Loucy (cell line): ENCODE data around the gene SEPTIN6.
A peak's percentile ranks its signal among the peaks of the same experiment; 100 is the strongest.

Source experiments
- H2AFZ ChIP-seq: fragments of 200-600 bp; sonication (generic); 2 replicates; pipeline ENCODE4 v1.6.0; 2016; ENCODE audit warnings: antibody characterized with exemption, mild to moderate bottlenecking, low read length, moderate library complexity
- H3F3A ChIP-seq: fragments of 200-600 bp; 2 replicates; pipeline ENCODE4 v1.6.0; 2016; ENCODE audit warnings: antibody characterized with exemption, low read depth, mild to moderate bottlenecking
- H3K27me3 ChIP-seq: fragments of 200-600 bp; sonication (generic); 2 replicates; pipeline ENCODE4 v1.6.1; 2014; ENCODE audit warnings: low read length, mild to moderate bottlenecking; ENCODE audit not compliant: insufficient read depth, poor library complexity, severe bottlenecking
- H3K36me3 ChIP-seq: fragments of 200-600 bp; sonication (generic); 2 replicates; pipeline ENCODE4 v1.6.1; 2016; ENCODE audit warnings: low read length; ENCODE audit not compliant: insufficient read depth
- H3K4me1 ChIP-seq: fragments of 200-600 bp; sonication (generic); 2 replicates; pipeline ENCODE4 v1.5.1; 2014; ENCODE audit warnings: low read length, mild to moderate bottlenecking; ENCODE audit not compliant: insufficient read depth, poor library complexity, severe bottlenecking
- H3K4me2 ChIP-seq: fragments of 200-600 bp; sonication (generic); 2 replicates; pipeline ENCODE4 v1.6.0; 2014; ENCODE audit warnings: antibody characterized with exemption, low read length, low read depth, mild to moderate bottlenecking; ENCODE audit not compliant: poor library complexity, severe bottlenecking
- H3K4me3 ChIP-seq: fragments of 200-600 bp; sonication (generic); 2 replicates; pipeline ENCODE4 v1.5.1; 2014; ENCODE audit warnings: low read length, mild to moderate bottlenecking, mixed read lengths; ENCODE audit not compliant: poor library complexity, severe bottlenecking
- H3K79me2 ChIP-seq: fragments of 200-600 bp; sonication (generic); 2 replicates; pipeline ENCODE4 v1.6.1; 2014; ENCODE audit warnings: low read length; ENCODE audit not compliant: insufficient read depth
- H3K9ac ChIP-seq: fragments of 200-600 bp; sonication (generic); 2 replicates; pipeline ENCODE4 v1.6.0; 2014; ENCODE audit warnings: mild to moderate bottlenecking, low read depth, low read length, moderate library complexity; ENCODE audit not compliant: poor library complexity, severe bottlenecking
- H3K9me2 ChIP-seq: fragments of 200-600 bp; sonication (generic); replicated peaks from 2 replicates; pipeline ENCODE4 v1.6.1; 2016; ENCODE audit warnings: low read depth, low read length, mixed read lengths
- H3K9me3 ChIP-seq: fragments of 200-600 bp; sonication (generic); 2 replicates; pipeline ENCODE4 v1.6.1; 2014; ENCODE audit warnings: mild to moderate bottlenecking, antibody characterized with exemption, low read length, low read depth; ENCODE audit not compliant: insufficient read depth
- H4K20me1 ChIP-seq: fragments of 200-600 bp; sonication (generic); 2 replicates; pipeline ENCODE4 v1.6.0; 2014; ENCODE audit warnings: antibody characterized with exemption, low read length, mild to moderate bottlenecking; ENCODE audit not compliant: insufficient read depth, poor library complexity, severe bottlenecking
- EZH2phosphoT487 ChIP-seq: fragments of 200-600 bp; IDR thresholded peaks from 2 replicates; pipeline ENCODE4 v1.6.1; 2018; ENCODE audit warnings: antibody characterized with exemption, mild to moderate bottlenecking, moderate library complexity, borderline replicate concordance
- TF ChIP-seq, protein P1 (sequence below): fragments of 200-600 bp; sonication (generic); conservative IDR thresholded peaks from 2 replicates; pipeline ENCODE4 v1.5.1; 2014; ENCODE audit warnings: mild to moderate bottlenecking, antibody characterized with exemption, low read length

Gene SEPTIN6

DNA sequence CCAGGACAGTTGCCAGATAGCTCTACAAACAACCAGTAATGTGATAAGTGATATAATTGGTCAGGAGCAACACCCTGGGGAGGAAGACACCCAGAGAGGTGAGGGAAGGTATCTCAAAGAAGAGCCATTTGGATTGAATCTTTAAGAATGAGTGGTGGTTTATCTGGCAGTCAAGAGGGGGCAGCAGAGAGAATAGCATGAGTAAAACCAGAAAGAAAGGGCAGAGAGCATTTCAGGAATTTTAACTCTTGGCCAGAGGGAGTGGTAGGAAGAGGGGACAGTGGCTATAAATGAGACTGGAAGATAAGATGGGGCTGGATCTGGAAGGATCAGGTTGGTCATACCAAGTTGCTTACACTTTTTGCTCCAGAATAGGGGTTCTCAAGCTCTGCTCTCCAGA is 5.9 kb upstream of the SEPTIN6 start:
- Histone ChIP-seq H3K79me2 (peaks cover 10% of the 10 kb centered on the region; the same call in 1 of the 2 replicates), H3K4me3 (no peak overlapping the region), H3F3A (no peaks in the 10 kb centered on the region), H3K9me3 (no peaks in the 10 kb centered on the region), H3K27me3 (no peaks in the 10 kb centered on the region), H3K4me2 (no peak overlapping the region), H2AFZ (no peak overlapping the region), H3K4me1 (peaks cover 9% of the 10 kb centered on the region), H3K9me2 (no peaks in the 10 kb centered on the region), H3K9ac (no peak overlapping the region), H3K36me3 (no peaks in the 10 kb centered on the region), H4K20me1 (no peaks in the 10 kb centered on the region)
- no peak for TF ChIP-seq EZH2phosphoT487
- TF ChIP-seq, protein P1, sequence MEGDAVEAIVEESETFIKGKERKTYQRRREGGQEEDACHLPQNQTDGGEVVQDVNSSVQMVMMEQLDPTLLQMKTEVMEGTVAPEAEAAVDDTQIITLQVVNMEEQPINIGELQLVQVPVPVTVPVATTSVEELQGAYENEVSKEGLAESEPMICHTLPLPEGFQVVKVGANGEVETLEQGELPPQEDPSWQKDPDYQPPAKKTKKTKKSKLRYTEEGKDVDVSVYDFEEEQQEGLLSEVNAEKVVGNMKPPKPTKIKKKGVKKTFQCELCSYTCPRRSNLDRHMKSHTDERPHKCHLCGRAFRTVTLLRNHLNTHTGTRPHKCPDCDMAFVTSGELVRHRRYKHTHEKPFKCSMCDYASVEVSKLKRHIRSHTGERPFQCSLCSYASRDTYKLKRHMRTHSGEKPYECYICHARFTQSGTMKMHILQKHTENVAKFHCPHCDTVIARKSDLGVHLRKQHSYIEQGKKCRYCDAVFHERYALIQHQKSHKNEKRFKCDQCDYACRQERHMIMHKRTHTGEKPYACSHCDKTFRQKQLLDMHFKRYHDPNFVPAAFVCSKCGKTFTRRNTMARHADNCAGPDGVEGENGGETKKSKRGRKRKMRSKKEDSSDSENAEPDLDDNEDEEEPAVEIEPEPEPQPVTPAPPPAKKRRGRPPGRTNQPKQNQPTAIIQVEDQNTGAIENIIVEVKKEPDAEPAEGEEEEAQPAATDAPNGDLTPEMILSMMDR = peak; percentile 61

GRCh38 chrX:119696251-119696890 is 3.4 kb upstream of the SEPTIN6 start:
- H3K4me3 ChIP-seq = no peak overlapping the region
- H3F3A ChIP-seq = no peaks in the 10 kb centered on the region
- H3K4me1 ChIP-seq = peaks cover 9% of the 10 kb centered on the region
- no peak for TF ChIP-seq EZH2phosphoT487
- TF ChIP-seq, protein P1 = no peak
- H3K27me3 ChIP-seq = no peaks in the 10 kb centered on the region
- no peaks in the 10 kb centered on the region for H3K36me3 ChIP-seq
- H4K20me1 ChIP-seq = peaks cover 13% of the 10 kb centered on the region
- no peak overlapping the region for H3K9ac ChIP-seq
- no peaks in the 10 kb centered on the region for H3K9me2 ChIP-seq
- H2AFZ ChIP-seq = no peak overlapping the region
- H3K4me2 ChIP-seq = no peak overlapping the region
- peaks cover 32% of the 10 kb centered on the region for H3K79me2 ChIP-seq
- no peaks in the 10 kb centered on the region for H3K9me3 ChIP-seq

DNA sequence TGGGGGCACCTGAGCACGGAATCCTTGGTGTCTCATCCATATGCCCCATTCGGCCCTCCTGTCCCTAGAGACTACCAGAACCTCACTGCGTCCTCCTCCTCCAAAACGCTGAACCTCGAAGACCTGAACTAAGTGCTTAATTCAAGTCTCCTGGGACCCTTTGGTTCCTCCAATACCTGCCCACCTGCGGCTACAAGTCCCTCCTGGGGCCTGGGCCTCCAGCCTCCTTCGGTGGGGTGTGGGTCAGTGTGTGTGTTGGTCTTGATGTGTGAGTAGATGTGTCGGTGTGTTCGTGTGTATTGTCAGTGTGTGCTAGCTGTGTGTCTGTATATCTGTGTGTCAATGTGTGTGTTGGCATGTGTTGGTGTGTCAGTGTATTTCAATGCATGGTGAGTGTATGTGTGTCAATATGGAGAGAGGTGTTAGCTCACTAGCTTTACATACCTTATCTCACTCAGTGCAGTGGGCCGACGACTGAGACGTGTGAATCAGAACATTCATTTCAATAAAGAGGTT is 2.6 kb upstream of the SEPTIN6 start:
- H3K4me1 ChIP-seq = peaks cover 9% of the 10 kb centered on the region
- TF ChIP-seq, protein P1 = no peak
- TF ChIP-seq EZH2phosphoT487 = no peak
- H3K79me2 ChIP-seq = peaks cover 40% of the 10 kb centered on the region
- H4K20me1 ChIP-seq = peaks cover 21% of the 10 kb centered on the region
- H3K4me2 ChIP-seq = no peak overlapping the region
- no peak overlapping the region for H3K9ac ChIP-seq
- no peaks in the 10 kb centered on the region for H3K9me3 ChIP-seq
- H3K9me2 ChIP-seq = no peaks in the 10 kb centered on the region
- H3F3A ChIP-seq = no peaks in the 10 kb centered on the region
- no peaks in the 10 kb centered on the region for H3K27me3 ChIP-seq
- no peaks in the 10 kb centered on the region for H3K36me3 ChIP-seq
- H3K4me3 ChIP-seq = no peak overlapping the region
- no peak overlapping the region for H2AFZ ChIP-seq
